Peyer's patch (tissue), 4 donors: ENCODE results near the gene INSIG2. TPM values are rescaled to one million over a fixed set of nuclear protein-coding genes. Genes with fewer than 3 reads are reported as not detected.

ENCODE experiments used
- DNase-seq, 3 donors: peaks; one replicate each; pipeline ENCODE4 v3.0.0-alpha.2; 2017 to 2019
- H3K27ac ChIP-seq, 4 donors: fragments of 200-600 bp; sonication (generic); one replicate each; pipeline ENCODE4 v1.5.1; 2016 to 2019
- H3K27me3 ChIP-seq, 2 donors: fragments of 200-600 bp; sonication (generic); one replicate each; pipeline ENCODE4 v1.5.1; 2019
- H3K36me3 ChIP-seq, 3 donors: fragments of 200-600 bp; sonication (generic); one replicate each; pipeline ENCODE4 v1.5.1; 2016 to 2019
- H3K4me1 ChIP-seq, 4 donors: fragments of 200-600 bp; sonication (generic); one replicate each; pipeline ENCODE4 v1.5.1; 2016 to 2019
- H3K4me3 ChIP-seq, 4 donors: fragments of 200-600 bp; sonication (generic); 1 replicate in 3 of 4; 2 replicates in 1 of 4; pipeline ENCODE4 v1.5.1; 2016 to 2019; ENCODE audit warnings: mild to moderate bottlenecking in 1 of 4
- H3K9me3 ChIP-seq, 4 donors: fragments of 200-600 bp; sonication (generic); one replicate each; pipeline ENCODE4 v1.5.1; 2016 to 2019; ENCODE audit warnings: mild to moderate bottlenecking in 1 of 4
- CTCF ChIP-seq, 6 experiments: fragments of 450-650 bp in 4 of 6; fragments of 200-600 bp in 2 of 6; sonication (generic) in 1 of 6; IDR thresholded peaks; one replicate each; pipeline ENCODE4 v1.5.1; 2017 to 2019; ENCODE audit warnings: antibody characterized with exemption in 6 of 6, mild to moderate bottlenecking in 3 of 6, moderate library complexity in 1 of 6
- POLR2A ChIP-seq, 2 donors: fragments of 450-650 bp; IDR thresholded peaks; one replicate each; pipeline ENCODE4 v1.5.1; 2017; ENCODE audit warnings: antibody characterized with exemption in 2 of 2, mild to moderate bottlenecking in 2 of 2, moderate library complexity in 2 of 2
- total RNA-seq, 4 donors: library from RNA; depleted of rRNA; stranded (reverse); fragments of >200 nt; gene quantifications; one replicate each; pipeline ENCODE4 v1.1.0, GENCODE V29; 2016

The INSIG2 gene
- total RNA-seq, 4 donors from 2014 or later: 11.4 to 29.7 (median 21.5) TPM

DNA sequence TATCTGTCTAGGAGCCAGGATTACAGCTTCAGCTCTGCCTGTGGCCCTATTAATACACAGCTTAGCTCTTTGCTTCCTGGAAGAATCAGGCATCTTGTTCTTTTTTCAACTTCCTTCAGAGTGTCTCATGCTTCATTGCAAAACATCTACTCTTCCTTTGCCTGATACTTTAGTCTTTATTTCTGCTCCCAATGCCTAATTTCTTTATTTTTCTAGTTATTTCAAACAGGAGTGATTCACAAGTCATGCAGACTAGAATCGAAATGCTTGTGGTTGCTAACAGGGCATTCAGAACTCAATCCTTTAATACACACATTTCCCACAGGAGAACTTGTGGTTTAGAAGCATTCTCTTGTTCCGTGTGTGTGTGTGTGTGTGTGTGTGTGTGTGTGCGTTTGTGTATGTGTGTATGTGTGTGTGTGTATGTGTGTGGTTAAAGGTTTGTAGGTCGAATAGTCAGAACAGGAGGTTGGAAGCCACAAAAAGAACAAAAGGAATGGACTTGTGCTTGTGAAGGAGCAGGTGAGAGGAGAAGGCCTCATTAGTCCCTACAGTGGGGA is 28.3 kb upstream of the INSIG2 start:
- DNase-seq: no peak
- Histone ChIP-seq H3K27ac (no peak overlapping the region), H3K4me1 (peaks cover 0 to 4% (median 0%) of the 10 kb centered on the region in 4 donors), H3K9me3 (no peaks in the 10 kb centered on the region), H3K4me3 (no peak overlapping the region), H3K36me3 (no peaks in the 10 kb centered on the region), H3K27me3 (no peaks in the 10 kb centered on the region)
- no peak for TF ChIP-seq POLR2A (IDR thresholded peaks at IDR 0.05)
- TF ChIP-seq CTCF (IDR thresholded peaks at IDR 0.05): no peak

- DNase-seq: no peak
- Histone ChIP-seq H3K36me3 (no peaks in the 10 kb centered on the region), H3K4me3 (no peak overlapping the region), H3K27me3 (no peaks in the 10 kb centered on the region), H3K9me3 (no peaks in the 10 kb centered on the region), H3K4me1 (peaks cover 0 to 4% (median 0%) of the 10 kb centered on the region in 4 donors), H3K27ac (no peak overlapping the region)
- TF ChIP-seq POLR2A (IDR thresholded peaks at IDR 0.05) (no peak), CTCF (IDR thresholded peaks at IDR 0.05) (peak in 5 of 6 experiments; percentile 10 to 47 (median 19))
Observed at GRCh38 chr2:118061135-118061955, 26.9 kb upstream of the INSIG2 start.

DNA sequence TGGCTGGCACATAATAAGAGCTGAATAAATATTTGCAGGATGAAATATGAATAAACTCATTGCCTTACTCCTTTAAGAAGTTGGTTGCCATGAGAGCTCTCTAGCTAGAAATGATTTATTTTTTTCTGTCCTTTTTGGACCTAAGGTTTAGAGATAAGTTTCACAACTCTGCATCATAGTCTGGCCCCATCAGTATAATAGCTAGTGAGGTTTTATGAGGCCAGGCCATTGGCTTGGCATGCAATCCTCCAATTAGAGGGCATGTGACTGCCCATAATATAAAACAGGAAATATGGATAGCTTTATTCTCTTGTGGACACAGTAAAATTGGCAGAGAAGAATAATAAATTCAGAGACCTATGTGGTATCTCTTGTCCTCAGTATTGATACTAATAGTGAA is 26.2 kb upstream of the INSIG2 start:
- H3K9me3 ChIP-seq: no peaks in the 10 kb centered on the region
- no peak for DNase-seq
- no peaks in the 10 kb centered on the region for H3K36me3 ChIP-seq
- no peaks in the 10 kb centered on the region for H3K4me1 ChIP-seq
- H3K27ac ChIP-seq: no peak overlapping the region
- no peaks in the 10 kb centered on the region for H3K27me3 ChIP-seq
- no peak overlapping the region for H3K4me3 ChIP-seq
- TF ChIP-seq CTCF (IDR thresholded peaks at IDR 0.05) (no peak), POLR2A (IDR thresholded peaks at IDR 0.05) (no peak)

- H3K4me1 ChIP-seq: no peaks in the 10 kb centered on the region
- no peaks in the 10 kb centered on the region for H3K27me3 ChIP-seq
- H3K9me3 ChIP-seq: no peaks in the 10 kb centered on the region
- no peak for DNase-seq
- H3K36me3 ChIP-seq: no peaks in the 10 kb centered on the region
- no peak overlapping the region for H3K4me3 ChIP-seq
- TF ChIP-seq CTCF (IDR thresholded peaks at IDR 0.05): no peak
- TF ChIP-seq POLR2A (IDR thresholded peaks at IDR 0.05): no peak
- no peak overlapping the region for H3K27ac ChIP-seq
Observed at GRCh38 chr2:118062669-118063068, 25.6 kb upstream of the INSIG2 start.

DNA sequence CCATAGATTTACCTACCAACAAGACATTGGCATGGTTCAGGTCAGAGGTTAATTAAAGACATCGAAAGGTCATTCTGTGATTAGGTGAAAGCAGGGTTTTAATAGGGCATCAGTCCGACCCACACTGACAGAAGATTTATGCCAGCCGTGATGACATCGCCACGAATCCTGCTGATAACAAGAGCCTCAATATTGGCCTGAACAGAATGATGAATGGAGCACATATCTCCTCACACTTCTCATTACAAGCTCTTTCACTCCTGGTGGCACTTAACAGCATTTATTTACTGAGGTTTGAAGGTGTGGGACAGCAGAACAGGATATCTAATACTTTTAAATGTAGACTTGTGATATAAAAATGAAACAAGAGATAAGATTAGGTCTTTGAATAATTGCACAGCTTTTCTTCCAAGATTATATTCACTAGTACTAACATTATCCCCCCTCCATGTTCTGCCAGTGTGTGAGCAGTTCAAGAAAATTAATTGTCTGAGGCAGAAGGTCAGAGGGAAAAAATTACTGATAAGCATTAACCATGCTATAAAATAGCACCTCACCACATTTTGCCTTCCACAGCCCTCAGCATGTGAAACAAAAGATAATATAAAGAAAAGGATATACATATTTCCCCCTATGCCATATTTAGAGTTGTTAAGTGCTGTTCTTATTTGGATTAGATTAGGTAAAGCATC is 23.1 kb upstream of the INSIG2 start:
- TF ChIP-seq POLR2A (IDR thresholded peaks at IDR 0.05) (no peak), CTCF (IDR thresholded peaks at IDR 0.05) (no peak)
- H3K4me3 ChIP-seq: no peak overlapping the region

More for the DNA sequence above, 23.1 kb upstream of the INSIG2 start:
- no peaks in the 10 kb centered on the region for H3K9me3 ChIP-seq
- H3K36me3 ChIP-seq: no peaks in the 10 kb centered on the region
- H3K27ac ChIP-seq: no peak overlapping the region
- DNase-seq: no peak
- no peaks in the 10 kb centered on the region for H3K4me1 ChIP-seq
- H3K27me3 ChIP-seq: no peaks in the 10 kb centered on the region
